K562 (cell line): ENCODE measurements around the gene SLC5A3. TPM values are rescaled to one million over a fixed set of nuclear protein-coding genes. Genes with fewer than 3 reads are reported as not detected.
A peak's percentile ranks its signal among the peaks of the same experiment; 100 is the strongest.

Source experiments
- BHLHE40 ChIP-seq: IDR thresholded peaks from 2 replicates; pipeline ENCODE4 v1.6.1; 2011; ENCODE audit warnings: low read length, improper control_type of control experiment
- CHD4 ChIP-seq: fragments of 200-600 bp; sonication (generic); IDR thresholded peaks from 3 replicates; pipeline ENCODE4 v1.6.1; 2012; ENCODE audit warnings: low read depth, mild to moderate bottlenecking, mixed read lengths, low read length, inconsistent platforms; ENCODE audit not compliant: insufficient read depth, insufficient replicate concordance, poor library complexity, severe bottlenecking
- ELF2 ChIP-seq: fragments of 250-450 bp; sonication (Bioruptor Pico); IDR thresholded peaks from 2 replicates; pipeline ENCODE4 v1.5.0; 2021; ENCODE audit warnings: mild to moderate bottlenecking
- EWSR1 ChIP-seq: fragments of 450-650 bp; IDR thresholded peaks from 2 replicates; pipeline ENCODE4 v1.6.1; 2018; ENCODE audit warnings: borderline replicate concordance, mild to moderate bottlenecking, low read depth, moderate library complexity; ENCODE audit not compliant: partially characterized antibody
- GTF2E2 ChIP-seq: fragments of 200-800 bp; sonication (Bioruptor generic); IDR thresholded peaks from 2 replicates; pipeline ENCODE4 v1.6.1; 2016; ENCODE audit warnings: missing genetic modification characterization, missing compliant biosample characterization
- KLF13 ChIP-seq: fragments of 450-650 bp; IDR thresholded peaks from 2 replicates; pipeline ENCODE4 v1.6.1; 2016; ENCODE audit warnings: missing genetic modification characterization, low read depth, mild to moderate bottlenecking, missing compliant biosample characterization, moderate library complexity, borderline replicate concordance
- MEIS2 ChIP-seq: fragments of 450-650 bp; IDR thresholded peaks from 2 replicates; pipeline ENCODE4 v1.6.1; 2014; ENCODE audit warnings: mild to moderate bottlenecking; ENCODE audit not compliant: partially characterized antibody
- MYC ChIP-seq, 2 experiments: fragments of 250-450 bp in 1 of 2; sonication (Bioruptor Pico) in 1 of 2; IDR thresholded peaks; 2 replicates each; pipeline versions ENCODE4 v1.5.1 to v1.6.1; 2012 to 2021; ENCODE audit warnings: low read depth in 2 of 2, borderline replicate concordance in 1 of 2, improper control_type of control experiment in 1 of 2, low read length in 1 of 2, mild to moderate bottlenecking in 1 of 2, moderate library complexity in 1 of 2
- NCOA1 ChIP-seq: fragments of 450-650 bp; IDR thresholded peaks from 2 replicates; pipeline ENCODE4 v1.6.1; 2016; ENCODE audit warnings: low read depth
- NR4A1 ChIP-seq, 2 experiments: fragments of 250-450 bp in 1 of 2; fragments of 450-650 bp in 1 of 2; sonication (Bioruptor Pico) in 1 of 2; IDR thresholded peaks; 2 replicates each; pipeline versions ENCODE4 v1.4.0 to v1.6.1; 2016 to 2020; ENCODE audit warnings: mild to moderate bottlenecking in 2 of 2, missing compliant biosample characterization in 1 of 2, missing genetic modification characterization in 1 of 2, moderate library complexity in 1 of 2
- POLR2AphosphoS2 ChIP-seq: IDR thresholded peaks from 2 replicates; pipeline ENCODE4 v1.6.1; 2012; ENCODE audit warnings: low read length, improper control_type of control experiment
- RBBP5 ChIP-seq: fragments of 200-600 bp; sonication (generic); IDR thresholded peaks from 2 replicates; pipeline ENCODE4 v1.6.1; 2012; ENCODE audit warnings: borderline replicate concordance, mild to moderate bottlenecking, low read length, control low read depth, inconsistent platforms; ENCODE audit not compliant: insufficient read depth, poor library complexity, severe bottlenecking
- SAP30 ChIP-seq: fragments of 200-600 bp; sonication (generic); IDR thresholded peaks from 2 replicates; pipeline ENCODE4 v1.6.1; 2012; ENCODE audit warnings: borderline replicate concordance, low read depth, mild to moderate bottlenecking, moderate library complexity, low read length, control low read depth, inconsistent platforms; ENCODE audit not compliant: insufficient read depth, poor library complexity, severe bottlenecking
- SMAD3 ChIP-seq: fragments of 450-650 bp; formaldehyde crosslinking; conservative IDR thresholded peaks from 2 replicates; pipeline ENCODE4 v1.4.0; 2020; ENCODE audit warnings: mild to moderate bottlenecking
- SMC3 ChIP-seq: conservative IDR thresholded peaks from 2 replicates; pipeline ENCODE4 v1.6.1; 2011; ENCODE audit warnings: low read depth, low read length, improper control_type of control experiment; ENCODE audit not compliant: insufficient read depth
- SOX6 ChIP-seq: fragments of 450-650 bp; IDR thresholded peaks from 2 replicates; pipeline ENCODE4 v1.6.1; 2014; ENCODE audit warnings: mild to moderate bottlenecking
- TAL1 ChIP-seq: fragments of 450-650 bp; IDR thresholded peaks from 2 replicates; pipeline ENCODE4 v1.6.1; 2016; ENCODE audit warnings: mild to moderate bottlenecking
- TBL1XR1 ChIP-seq, 2 experiments: IDR thresholded peaks; 2 replicates each; pipeline ENCODE4 v1.6.1; 2012; ENCODE audit warnings: improper control_type of control experiment in 2 of 2, low read length in 2 of 2, mild to moderate bottlenecking in 1 of 2
- XRCC4 ChIP-seq: IDR thresholded peaks from one replicate; pipeline ENCODE4 v1.6.1; 2011; ENCODE audit not compliant: insufficient read depth, insufficient read length; ENCODE audit errors: extremely low read depth
- ZNF57 ChIP-seq: fragments of 450-650 bp; formaldehyde crosslinking; IDR thresholded peaks from 2 replicates; pipeline ENCODE4 v1.4.0; 2020; ENCODE audit warnings: mild to moderate bottlenecking, moderate library complexity
- ZNF584 ChIP-seq: fragments of 200-800 bp; sonication (Bioruptor generic); IDR thresholded peaks from 2 replicates; pipeline ENCODE4 v1.6.1; 2016; ENCODE audit warnings: low read depth, mild to moderate bottlenecking, missing genetic modification characterization, missing compliant biosample characterization
- ZNF668 ChIP-seq: fragments of 250-450 bp; sonication (Bioruptor Pico); IDR thresholded peaks from 2 replicates; pipeline ENCODE4 v1.8.0; 2022; ENCODE audit warnings: mild to moderate bottlenecking, inconsistent platforms
- ZNF778 ChIP-seq: fragments of 450-650 bp; formaldehyde crosslinking; IDR thresholded peaks from 2 replicates; pipeline ENCODE4 v1.4.0; 2020; ENCODE audit warnings: mild to moderate bottlenecking, moderate library complexity
- polyA plus RNA-seq, 8 experiments: library from polyadenylated mRNA; depleted of rRNA in 4 of 8; stranded (reverse) in 5 of 8; unstranded in 3 of 8; fragments of >200 nt; fragmentation: Nextera tagmentation in 2 of 8; fragmentation: Illumina TruSeq in 1 of 8; extraction: Ambion mirVana in 2 of 8; extraction: Trizol in 1 of 8; gene quantifications; 2 replicates each; pipeline versions ENCODE4 v1.2.1 to v1.2.3, GENCODE V29; 2011 to 2014; ENCODE audit warnings: inconsistent platforms in 1 of 8, missing spikeins in 1 of 8
- total RNA-seq, 7 experiments: library from RNA; depleted of rRNA in 6 of 7; stranded (reverse); fragments of >200 nt in 6 of 7; fragmentation: Illumina TruSeq in 2 of 7; extraction: Trizol in 2 of 7; gene quantifications; 2 replicates each; pipeline versions ENCODE4 v1.2.1 to v1.2.3, GENCODE V29; 2011 to 2021; ENCODE audit warnings: low replicate concordance in 1 of 7
- TF ChIP-seq, protein P1 (sequence below): sonication (generic); formaldehyde crosslinking; IDR thresholded peaks from 2 replicates; pipeline ENCODE4 v1.8.1; 2022; ENCODE audit warnings: missing genetic modification reagents
- TF ChIP-seq, protein P2 (sequence below): fragments of 450-650 bp; IDR thresholded peaks from 2 replicates; pipeline ENCODE4 v1.6.1; 2014; ENCODE audit warnings: low read depth, mild to moderate bottlenecking, moderate library complexity, borderline replicate concordance

The SLC5A3 gene
- total and polyA plus RNA-seq, 9 of the 15 experiments (the other 6 are each of a cell fraction or from before 2014, with no cell fraction given), result 2.9 to 20.6 (median 9.0) TPM

DNA sequence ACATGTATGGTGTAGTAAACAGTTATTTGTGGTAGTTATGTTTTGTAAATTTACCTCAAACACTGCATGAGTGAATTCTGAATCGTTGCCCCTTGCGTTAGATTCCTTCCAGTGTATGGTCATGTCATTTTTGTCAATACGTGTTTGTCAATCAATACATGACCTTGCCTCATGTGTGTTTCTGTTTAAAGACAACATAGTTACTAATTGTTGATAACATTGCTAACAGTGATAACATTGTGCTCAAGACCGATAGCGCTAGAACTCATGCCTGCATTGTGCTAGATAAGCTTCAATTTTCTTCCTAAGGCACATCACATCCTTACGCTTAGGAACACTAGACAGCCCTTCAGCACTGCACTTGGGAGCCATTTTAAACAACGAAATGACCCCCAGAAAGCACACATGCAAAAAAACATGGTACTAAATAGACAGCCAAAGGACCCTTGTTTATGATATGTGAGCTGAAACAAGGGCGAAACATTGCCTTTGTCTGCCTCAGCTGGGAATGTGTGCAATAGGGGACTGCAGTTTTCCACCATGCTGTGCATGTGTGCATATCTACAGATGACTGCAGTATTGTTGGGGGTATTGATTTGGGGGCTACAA lies 37.3 kb downstream of the SLC5A3 start (continued):
- TF ChIP-seq, protein P1, sequence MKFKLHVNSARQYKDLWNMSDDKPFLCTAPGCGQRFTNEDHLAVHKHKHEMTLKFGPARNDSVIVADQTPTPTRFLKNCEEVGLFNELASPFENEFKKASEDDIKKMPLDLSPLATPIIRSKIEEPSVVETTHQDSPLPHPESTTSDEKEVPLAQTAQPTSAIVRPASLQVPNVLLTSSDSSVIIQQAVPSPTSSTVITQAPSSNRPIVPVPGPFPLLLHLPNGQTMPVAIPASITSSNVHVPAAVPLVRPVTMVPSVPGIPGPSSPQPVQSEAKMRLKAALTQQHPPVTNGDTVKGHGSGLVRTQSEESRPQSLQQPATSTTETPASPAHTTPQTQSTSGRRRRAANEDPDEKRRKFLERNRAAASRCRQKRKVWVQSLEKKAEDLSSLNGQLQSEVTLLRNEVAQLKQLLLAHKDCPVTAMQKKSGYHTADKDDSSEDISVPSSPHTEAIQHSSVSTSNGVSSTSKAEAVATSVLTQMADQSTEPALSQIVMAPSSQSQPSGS (CRISPR knock-in tag), result no peak
- no peak for TF ChIP-seq EWSR1
- TF ChIP-seq RBBP5, result peak; percentile 61
- no peak for TF ChIP-seq SMC3
- no peak for TF ChIP-seq SAP30
- peak; percentile 90 for TF ChIP-seq MEIS2
- TF ChIP-seq NCOA1, result peak; percentile 84
- TF ChIP-seq, protein P2, sequence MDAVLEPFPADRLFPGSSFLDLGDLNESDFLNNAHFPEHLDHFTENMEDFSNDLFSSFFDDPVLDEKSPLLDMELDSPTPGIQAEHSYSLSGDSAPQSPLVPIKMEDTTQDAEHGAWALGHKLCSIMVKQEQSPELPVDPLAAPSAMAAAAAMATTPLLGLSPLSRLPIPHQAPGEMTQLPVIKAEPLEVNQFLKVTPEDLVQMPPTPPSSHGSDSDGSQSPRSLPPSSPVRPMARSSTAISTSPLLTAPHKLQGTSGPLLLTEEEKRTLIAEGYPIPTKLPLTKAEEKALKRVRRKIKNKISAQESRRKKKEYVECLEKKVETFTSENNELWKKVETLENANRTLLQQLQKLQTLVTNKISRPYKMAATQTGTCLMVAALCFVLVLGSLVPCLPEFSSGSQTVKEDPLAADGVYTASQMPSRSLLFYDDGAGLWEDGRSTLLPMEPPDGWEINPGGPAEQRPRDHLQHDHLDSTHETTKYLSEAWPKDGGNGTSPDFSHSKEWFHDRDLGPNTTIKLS, result no peak
- 0 out of 2 replicates have a peak, but pooled peaks have one; percentile 35 for TF ChIP-seq MYC (IDR thresholded peaks at IDR 0.05; ENCODE audit: low read depth, low read length)
- no peak for TF ChIP-seq MYC (CRISPR knock-in tag; IDR thresholded peaks at IDR 0.05; ENCODE audit: borderline replicate concordance, low read depth)
- TF ChIP-seq SOX6, result peak; percentile 100
- TF ChIP-seq CHD4, result no peak
- no peak for TF ChIP-seq ZNF57
- TF ChIP-seq BHLHE40, result peak; percentile 48; the same call in 1 of the 2 replicates
- TF ChIP-seq ZNF584 (CRISPR knock-in tag), result peak; percentile 73; the same call in 1 of the 2 replicates
- no peak for TF ChIP-seq POLR2AphosphoS2
- no peak for TF ChIP-seq XRCC4
- no peak for TF ChIP-seq NR4A1 (CRISPR knock-in tag; IDR thresholded peaks at IDR 0.05)
- peak; percentile 87 for TF ChIP-seq NR4A1 (tag; IDR thresholded peaks at IDR 0.05)
- TF ChIP-seq ZNF668 (CRISPR knock-in tag), result no peak
- peak; percentile 84 for TF ChIP-seq SMAD3 (CRISPR knock-in tag)
- TF ChIP-seq GTF2E2, result no peak
- peak in 1 of 2 experiments; percentile 88; a peak in 2 of 4 replicates for TF ChIP-seq TBL1XR1 (IDR thresholded peaks at IDR 0.05; ENCODE audit: low read length in 2 of 2)
- TF ChIP-seq KLF13 (tag), result no peak
- TF ChIP-seq ZNF778, result no peak
- no peak for TF ChIP-seq ELF2 (CRISPR knock-in tag)
- peak; percentile 99 for TF ChIP-seq TAL1
